GM21423 (cell line): ENCODE results near the gene TRIM9.
"Not testable (repeated sequence)": the region's sequence is repeated elsewhere in the genome, so short reads cannot be mapped to it uniquely, and the experiment has no call there.

Experiments used
- ATAC-seq: cut with Tn5 transposase; IDR thresholded peaks from one replicate; pipeline ENCODE4 v1.9.1; 2021; ENCODE audit warnings: mild to moderate bottlenecking, moderate library complexity; ENCODE audit not compliant: unreplicated experiment

The TRIM9 gene

GRCh38 chr14:51006324-51006723 lies 88.6 kb downstream of the TRIM9 start:
- no peak for ATAC-seq

GRCh38 chr14:51004801-51005526 lies 89.9 kb downstream of the TRIM9 start:
- ATAC-seq = no peak

- no peak for ATAC-seq
Measured at GRCh38 chr14:51004352-51004800, 90.5 kb downstream of the TRIM9 start.

- ATAC-seq = no peak
Measured at GRCh38 chr14:51002406-51002999, 92.4 kb downstream of the TRIM9 start.

GRCh38 chr14:51000566-51000965 lies 94.3 kb downstream of the TRIM9 start:
- no peak for ATAC-seq

- no peak for ATAC-seq
Measured at GRCh38 chr14:50999726-51000125, 95.2 kb downstream of the TRIM9 start.

GRCh38 chr14:50998612-50999011 lies 96.3 kb downstream of the TRIM9 start:
- no peak for ATAC-seq

- ATAC-seq = no peak
Measured at GRCh38 chr14:50997712-50998111, 97.2 kb downstream of the TRIM9 start.

GRCh38 chr14:50994158-50994557 lies 100.7 kb downstream of the TRIM9 start:
- not testable (repeated sequence) for ATAC-seq

GRCh38 chr14:50985859-50986331 lies 109.0 kb downstream of the TRIM9 start:
- no peak for ATAC-seq

- no peak for ATAC-seq
Measured at GRCh38 chr14:50985124-50985858, 109.6 kb downstream of the TRIM9 start.

- no peak for ATAC-seq
Measured at GRCh38 chr14:50984036-50984710, 110.7 kb downstream of the TRIM9 start.

- no peak for ATAC-seq
Measured at GRCh38 chr14:50979941-50980850, 114.7 kb downstream of the TRIM9 start.

GRCh38 chr14:50978888-50979287 lies 116.0 kb downstream of the TRIM9 start:
- peak; percentile 81 for ATAC-seq

GRCh38 chr14:50978529-50978871 lies 116.4 kb downstream of the TRIM9 start:
- ATAC-seq = no peak

GRCh38 chr14:50977863-50978528 lies 116.9 kb downstream of the TRIM9 start:
- peak; percentile 59 for ATAC-seq

GRCh38 chr14:50974118-50974517 lies 120.8 kb downstream of the TRIM9 start:
- no peak for ATAC-seq

GRCh38 chr14:50972734-50973133 lies 122.2 kb downstream of the TRIM9 start:
- ATAC-seq = no peak

- no peak for ATAC-seq
Measured at GRCh38 chr14:50970886-50971781, 123.8 kb downstream of the TRIM9 start.
